GM18868 (cell line): ENCODE results near the gene EVX1.
A peak's percentile ranks its signal among the peaks of the same experiment; 100 is the strongest.

Source experiments
- ATAC-seq: cut with Tn5 transposase; IDR thresholded peaks from one replicate; pipeline ENCODE4 v1.9.1; 2021; ENCODE audit warnings: mild to moderate bottlenecking, moderate library complexity; ENCODE audit not compliant: unreplicated experiment

EVX1 gene

DNA sequence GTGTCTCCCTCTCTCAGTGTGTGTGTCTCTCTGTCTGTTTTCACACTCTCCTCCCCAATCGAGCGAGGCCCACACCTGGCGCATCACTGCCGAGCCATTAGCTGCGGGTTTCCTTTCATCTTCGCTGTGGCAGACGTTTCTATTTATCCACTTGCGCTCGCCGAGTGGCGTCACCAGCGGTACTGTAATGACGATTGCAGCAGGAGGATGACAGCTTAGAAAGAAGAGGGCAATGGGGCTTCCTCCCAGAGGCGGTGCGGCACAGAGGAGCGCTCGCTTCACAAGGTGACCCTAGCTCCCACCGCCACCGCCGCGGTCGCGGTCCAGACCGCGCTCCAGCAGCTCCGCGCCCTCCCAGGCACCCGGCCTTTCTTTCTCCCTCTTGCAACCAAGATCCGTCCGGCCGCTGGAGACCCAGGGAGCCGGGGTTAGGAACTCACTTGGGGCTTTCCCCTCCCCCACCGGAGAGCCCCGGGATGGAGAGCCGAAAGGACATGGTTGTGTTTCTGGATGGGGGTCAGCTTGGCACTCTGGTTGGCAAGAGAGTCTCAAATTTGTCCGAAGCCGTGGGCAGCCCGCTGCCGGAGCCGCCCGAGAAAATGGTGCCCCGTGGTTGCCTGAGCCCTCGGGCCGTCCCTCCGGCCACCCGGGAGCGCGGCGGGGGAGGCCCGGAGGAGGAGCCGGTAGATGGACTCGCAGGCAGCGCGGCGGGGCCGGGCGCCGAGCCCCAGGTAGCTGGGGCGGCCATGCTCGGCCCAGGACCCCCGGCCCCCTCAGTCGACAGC is at the start of gene EVX1:
Gene EVX1 (plus strand): TSS at position 248 of the 785 bp plus-strand sequence. CDS start 229 bp downstream, at position 477.
- ATAC-seq, result no peak

DNA sequence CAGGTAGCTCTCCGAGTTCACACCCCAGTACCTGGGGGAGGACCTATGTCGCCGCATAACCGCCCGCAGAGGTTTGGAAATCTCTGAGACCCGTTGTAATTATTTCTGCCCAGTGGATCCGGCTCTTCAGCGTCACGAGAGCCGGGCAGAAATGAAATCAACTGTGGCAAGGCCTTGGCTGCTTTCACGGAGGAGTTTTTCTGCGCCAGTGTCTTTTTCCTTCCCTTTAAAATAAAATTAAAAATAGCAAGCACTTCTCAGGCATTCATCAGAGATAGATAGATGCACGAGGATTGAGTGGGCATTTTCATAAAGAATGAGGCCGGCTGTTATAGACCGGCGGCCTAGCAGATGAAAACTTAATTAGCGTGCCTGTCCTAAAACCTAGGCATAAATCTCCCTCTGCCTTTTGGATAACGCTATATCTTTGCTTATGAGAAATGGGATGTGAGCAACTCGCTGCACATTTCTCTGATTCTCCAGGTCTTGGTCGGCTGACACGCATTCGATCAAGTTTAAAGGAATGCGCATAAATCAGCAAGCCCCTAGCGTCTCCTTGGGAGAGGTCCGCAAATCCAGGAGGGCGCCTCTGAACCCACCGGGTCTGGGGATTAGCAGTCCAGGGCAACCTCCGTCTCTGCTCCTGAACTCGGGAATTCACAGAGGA is 49.1 kb upstream of the EVX1 start:
- no peak for ATAC-seq

GRCh38 chr7:27194002-27194352 is 48.6 kb upstream of the EVX1 start:
- ATAC-seq, result no peak

DNA sequence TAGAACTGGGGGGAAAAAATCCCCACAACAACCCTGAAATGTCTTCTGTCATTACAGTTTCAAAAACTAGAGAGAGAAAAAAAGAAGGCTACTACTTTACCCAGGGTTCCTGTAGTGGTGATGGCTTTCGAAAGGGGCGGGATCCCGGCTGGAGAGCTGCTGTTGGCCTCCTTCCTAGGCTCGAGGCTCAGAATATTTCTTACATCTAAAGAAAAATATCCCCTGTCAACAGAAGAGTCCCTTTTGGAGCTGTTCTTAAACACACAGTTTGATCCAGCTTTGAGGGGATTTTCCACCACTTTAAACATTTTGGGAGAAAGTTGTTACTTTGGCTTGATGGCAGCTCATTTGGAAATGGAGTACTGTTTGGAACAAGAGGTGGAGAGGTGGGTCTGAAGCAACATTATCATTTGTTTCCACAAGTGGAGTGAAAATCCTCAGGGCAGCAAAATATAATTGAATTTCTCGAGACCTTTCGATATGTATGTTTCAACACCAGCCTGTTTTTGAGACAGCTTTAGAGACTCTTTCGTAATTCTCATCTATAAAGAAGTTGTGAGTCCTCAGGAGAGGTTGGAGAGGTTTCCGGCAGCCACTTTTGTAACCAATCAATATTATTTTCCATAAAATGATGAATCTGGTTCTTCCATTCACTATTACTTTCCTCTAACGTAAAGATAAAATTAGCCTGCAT is 47.8 kb upstream of the EVX1 start:
- ATAC-seq, result no peak

DNA sequence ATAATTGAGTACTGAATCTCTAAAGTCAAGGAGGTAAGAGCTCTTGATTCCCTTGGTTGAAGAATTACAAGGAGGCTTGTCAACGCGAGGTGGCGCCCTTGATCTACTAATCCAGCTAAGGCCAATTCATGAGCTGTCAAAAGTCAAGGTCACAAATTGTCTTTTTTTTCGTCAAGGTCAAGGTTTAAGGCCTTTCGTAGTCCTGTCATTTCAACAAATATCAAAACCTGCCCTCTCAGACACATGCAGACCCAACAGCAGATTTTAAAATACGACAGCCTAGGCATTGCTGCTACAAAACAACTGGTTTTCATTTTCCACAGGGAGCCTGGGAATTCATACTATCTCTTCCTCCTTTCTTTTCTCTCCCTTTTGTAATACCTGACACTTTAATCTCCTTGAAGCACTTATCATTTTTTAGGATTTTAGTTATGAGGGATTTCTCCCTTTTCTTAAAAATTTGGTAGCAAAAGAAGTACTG is 46.3 kb upstream of the EVX1 start:
- ATAC-seq, result no peak

DNA sequence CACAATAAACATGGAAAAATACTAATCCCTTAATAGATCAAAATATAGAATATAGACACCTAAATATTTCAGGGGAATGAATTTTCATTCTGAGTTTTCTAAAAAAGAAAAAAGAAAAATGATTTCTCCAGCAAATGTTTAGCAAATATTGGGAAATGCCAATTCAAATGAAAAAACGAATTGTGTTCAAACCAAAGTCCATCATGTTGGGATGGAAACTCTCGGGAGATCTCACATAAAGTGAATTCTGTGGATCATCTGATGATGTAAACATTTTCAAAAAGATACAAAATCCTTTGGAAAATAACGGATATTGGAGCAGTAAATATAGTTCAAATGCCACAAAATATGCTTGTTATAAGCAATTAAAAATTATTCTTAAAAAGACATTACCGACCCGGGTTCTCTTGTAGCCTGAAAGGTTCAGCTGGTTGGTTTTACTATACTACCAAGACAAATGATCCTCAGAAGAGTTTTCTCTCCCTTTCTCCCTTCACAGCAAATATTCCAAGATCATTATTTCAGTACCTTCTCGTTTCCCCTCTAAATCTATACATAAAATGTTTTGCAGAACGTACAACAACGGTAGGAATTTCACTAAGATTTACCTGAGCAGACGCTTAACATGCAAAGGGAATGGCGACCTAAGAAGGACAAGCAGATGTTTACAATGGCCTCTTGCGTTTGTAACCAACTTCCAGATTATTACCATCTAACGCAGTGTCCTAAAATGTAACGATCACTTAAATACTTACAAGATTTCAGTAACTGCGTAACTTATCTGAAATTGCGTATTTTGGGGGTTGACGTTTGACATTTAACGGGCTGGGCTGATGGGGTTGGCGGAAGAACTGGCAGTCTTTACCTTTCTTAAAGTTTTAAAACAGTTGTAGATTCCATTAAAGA is 45.2 kb upstream of the EVX1 start:
- ATAC-seq, result no peak

- ATAC-seq, result no peak
These were observed 44.3 kb upstream of the EVX1 start for GRCh38 chr7:27198138-27198841.

DNA sequence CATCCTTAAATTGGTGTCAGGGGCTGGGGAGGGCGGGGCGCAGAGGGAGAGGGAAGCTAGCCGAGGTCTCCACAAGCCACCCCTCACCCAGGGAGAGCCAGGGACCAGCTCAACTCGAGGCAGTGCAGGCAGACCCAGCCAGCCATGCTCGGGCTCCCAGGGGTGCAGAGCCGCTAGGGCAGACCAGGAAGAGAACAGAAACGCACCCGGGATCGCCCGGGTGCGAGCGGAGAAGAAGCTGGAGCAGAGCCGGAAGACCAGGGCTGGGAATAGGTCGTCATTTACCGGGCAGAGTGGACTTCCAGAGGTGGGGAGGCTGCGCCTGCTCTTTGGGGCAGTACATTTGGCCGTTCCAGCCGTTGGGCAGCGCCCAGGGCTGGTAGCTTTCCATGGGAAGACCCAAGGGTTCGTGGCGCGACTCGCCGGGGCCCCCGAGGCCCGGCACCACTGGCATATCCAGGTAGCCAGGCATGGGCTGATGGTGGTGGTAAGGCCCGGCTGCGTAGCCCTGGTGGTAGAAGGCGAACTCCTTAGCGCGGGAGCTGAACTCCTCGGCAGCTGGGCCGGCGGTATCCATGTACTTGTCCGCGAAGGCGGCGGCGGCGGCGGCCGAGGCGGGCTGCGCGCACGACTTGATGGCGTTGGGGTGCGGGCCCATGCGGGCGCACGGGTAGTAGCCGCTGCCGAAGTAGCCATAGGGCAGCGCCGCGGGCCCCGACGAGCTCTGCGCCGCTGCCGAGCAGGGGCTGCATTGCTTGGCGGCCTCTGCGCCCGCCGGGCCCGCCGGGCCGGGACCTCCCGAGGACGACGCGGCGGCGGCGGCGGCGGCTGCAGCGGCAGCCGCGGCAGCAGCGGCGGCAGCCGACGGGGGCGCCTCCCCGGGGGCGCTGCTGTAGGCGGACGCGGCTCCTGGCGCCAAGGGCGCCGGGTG is 43.5 kb upstream of the EVX1 start:
- ATAC-seq, result peak; percentile 6

DNA sequence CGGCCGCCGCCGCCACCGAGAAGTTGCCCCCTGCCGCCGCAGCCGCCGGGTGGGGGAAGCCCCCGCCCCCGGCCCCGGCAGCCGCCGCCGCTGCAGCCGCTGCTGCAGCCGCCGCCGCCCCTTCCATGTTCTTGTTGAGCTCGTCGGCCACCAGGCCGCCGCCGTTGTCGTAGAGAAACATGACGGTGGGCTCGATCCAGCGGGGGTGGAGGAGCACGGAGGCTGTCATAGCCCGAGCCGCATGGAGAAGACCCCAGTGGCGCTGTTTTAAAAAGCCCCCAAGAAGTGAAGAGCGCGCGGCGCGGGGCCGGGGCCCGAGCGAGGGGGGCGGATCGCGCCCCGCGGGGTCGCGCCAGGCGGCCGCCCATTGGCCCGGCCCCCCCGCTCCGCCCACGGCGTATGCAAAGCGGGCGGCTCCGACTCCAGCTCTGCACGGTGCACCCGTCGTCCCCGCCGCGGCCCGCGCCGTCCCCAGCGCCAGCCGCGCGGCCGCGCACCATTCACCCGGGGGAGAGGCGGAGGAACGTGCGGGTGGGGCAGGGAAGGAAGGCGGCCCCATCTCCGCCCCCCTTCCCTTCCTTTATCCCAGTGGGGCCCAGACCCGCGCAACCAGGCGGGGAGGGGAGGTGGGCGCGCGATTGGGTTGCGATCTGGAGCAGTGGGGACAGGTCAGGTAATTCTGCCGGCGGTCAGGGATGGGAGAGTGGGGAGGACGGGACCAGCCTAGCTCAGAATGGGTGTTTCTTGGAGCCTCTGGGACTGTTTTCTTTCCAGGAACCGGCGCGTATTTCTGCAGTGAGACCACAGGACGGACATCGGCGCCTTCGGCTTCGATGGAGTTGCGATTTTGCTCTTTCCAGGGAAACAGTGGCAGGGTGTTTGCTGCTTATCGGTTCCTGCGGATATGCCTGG is 42.5 kb upstream of the EVX1 start, which contains the start of gene HOXA13:
Gene HOXA13 (minus strand): TSS at position 243 of the 912 bp plus-strand sequence. CDS start 14 bp downstream, at position 229.
- ATAC-seq, result peak; percentile 63

- peak; percentile 36 for ATAC-seq
These were observed 41.6 kb upstream of the EVX1 start for GRCh38 chr7:27200761-27201579.

DNA sequence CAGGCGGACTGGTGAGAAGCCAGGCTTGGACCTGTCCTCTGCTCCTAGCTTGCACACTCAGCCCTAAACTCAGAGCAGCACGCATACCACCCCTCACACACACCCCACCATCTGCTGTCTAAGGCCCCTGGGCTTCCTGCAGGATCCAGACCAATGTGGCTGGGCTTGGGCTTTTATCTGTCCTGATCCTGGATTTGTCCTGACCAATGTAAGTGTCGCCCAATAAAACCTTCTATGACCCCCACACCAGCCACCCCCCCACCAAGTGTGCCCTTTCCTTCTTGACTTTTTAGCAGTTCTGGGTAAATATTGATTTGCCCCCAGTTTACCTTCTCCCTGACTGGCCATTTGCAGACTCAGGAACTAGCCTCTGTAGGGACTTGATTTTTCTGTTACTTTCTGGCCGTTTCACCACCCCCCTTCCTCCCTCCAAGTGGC is 41.0 kb upstream of the EVX1 start:
- no peak for ATAC-seq

DNA sequence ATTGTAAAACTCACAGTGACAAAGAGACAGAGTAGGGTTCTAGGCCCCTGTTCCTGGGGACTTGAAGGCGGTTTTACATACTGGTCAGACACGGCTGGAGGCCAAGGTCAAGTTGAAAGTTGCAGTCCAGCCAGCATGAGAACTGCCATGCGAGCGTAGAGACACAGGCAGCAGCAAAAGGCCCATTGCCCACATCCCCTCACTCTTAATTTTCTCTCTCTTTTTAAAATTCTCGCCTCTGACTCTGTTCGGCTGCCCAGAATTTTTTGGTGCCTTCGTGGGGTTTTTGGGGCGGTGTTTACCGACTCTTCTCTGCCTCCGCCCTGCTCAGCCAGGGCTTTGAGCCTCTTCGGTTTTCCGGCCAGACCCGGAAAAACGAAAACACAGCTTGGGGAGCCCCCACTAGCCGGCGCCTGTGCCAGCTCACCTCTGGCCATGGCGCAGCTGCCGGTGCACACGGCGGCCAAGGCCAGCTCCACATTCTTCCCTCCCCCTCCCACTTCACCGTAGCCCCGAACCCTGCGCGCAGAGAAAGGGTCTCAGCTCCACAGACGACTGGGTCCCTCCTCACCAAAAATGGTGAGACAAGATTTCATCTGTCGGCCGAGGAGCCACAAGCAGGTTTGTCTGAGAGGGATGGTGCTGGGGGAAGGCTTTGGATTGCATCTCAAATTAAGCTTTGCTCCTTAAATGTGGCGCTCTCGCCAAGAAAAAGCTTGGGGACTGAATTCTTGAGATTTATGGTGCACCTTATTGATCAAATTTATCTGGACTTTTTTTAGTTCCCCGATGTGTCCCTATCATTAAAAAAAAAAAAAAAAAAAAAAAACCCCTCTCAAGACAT is 40.4 kb upstream of the EVX1 start:
- no peak for ATAC-seq

GRCh38 chr7:27202862-27203134 is 39.8 kb upstream of the EVX1 start:
- ATAC-seq, result no peak

DNA sequence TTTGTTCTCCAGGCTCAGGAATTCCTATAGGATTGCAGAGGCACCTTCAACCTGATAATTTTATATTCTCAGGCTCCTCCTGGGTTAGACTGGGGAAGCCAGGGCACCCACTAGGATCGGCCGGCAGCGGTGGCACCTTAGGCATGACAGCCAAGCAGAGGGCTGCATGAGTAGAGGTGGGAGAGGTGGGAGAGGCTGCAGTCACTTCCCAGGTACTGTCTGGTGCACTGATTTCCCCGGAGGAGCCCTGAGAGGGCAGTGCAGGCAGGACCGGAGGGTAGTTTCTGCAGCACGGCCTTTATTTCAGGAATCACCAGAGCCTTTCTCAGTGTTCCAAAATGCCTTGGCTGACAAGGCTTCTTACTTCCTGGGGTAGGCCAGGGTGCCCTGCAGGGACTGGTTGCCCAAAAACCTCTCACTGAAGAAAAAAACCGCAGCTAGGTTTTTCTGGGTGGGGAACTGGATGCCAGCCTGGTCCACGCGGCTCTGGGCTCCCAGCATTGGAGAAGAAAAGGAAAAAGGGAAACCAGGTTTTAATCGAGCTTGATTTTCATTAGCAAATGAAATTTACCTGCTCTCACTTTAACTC is 39.1 kb upstream of the EVX1 start:
- no peak for ATAC-seq

DNA sequence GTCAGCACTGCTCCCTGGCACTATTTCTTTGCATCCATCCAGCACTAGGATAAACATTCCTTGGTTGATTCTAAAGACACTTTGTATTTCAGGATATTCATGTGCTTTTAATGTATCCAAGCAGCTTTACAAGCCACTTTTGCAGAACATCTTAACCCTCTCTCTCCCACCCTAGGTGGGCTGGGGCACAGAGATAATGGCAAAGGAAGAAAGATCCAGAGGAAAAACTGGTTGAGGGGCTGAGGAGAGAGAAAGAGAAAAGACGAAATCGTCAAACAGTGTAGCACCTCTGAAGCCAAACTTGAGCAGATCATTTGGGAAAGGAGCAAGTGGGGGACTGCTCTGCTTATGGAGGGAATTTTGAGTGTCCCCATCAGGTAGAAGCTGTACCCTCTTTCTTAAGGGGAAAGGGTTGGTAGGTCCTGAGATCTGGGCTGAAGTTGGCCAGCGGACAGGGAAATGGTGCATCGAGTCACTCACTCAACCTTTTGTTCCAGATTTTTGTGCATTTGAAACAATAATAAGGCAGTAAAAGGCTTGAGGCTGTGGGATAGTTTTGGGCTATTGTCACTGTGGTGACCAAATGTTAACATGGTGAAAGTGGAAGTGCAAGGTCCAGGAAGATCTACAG is 38.5 kb upstream of the EVX1 start:
- no peak for ATAC-seq
